HUDEP-2 (cell line): ENCODE data around the gene MAPK4.
A peak's percentile ranks its signal among the peaks of the same experiment; 100 is the strongest.

Experiments
- DNase-seq, 76 experiments: peaks; one replicate each; lab custom pipeline; 2025; ENCODE audit not compliant: unreplicated experiment in 76 of 76; lab: John Stamatoyannopoulos, UW

Gene MAPK4

GRCh38 chr18:50622320-50622719, 62.4 kb downstream of the MAPK4 start:
- no peak for DNase-seq

- no peak for DNase-seq
Measured at GRCh38 chr18:50622865-50623393, 63.0 kb downstream of the MAPK4 start.

DNA sequence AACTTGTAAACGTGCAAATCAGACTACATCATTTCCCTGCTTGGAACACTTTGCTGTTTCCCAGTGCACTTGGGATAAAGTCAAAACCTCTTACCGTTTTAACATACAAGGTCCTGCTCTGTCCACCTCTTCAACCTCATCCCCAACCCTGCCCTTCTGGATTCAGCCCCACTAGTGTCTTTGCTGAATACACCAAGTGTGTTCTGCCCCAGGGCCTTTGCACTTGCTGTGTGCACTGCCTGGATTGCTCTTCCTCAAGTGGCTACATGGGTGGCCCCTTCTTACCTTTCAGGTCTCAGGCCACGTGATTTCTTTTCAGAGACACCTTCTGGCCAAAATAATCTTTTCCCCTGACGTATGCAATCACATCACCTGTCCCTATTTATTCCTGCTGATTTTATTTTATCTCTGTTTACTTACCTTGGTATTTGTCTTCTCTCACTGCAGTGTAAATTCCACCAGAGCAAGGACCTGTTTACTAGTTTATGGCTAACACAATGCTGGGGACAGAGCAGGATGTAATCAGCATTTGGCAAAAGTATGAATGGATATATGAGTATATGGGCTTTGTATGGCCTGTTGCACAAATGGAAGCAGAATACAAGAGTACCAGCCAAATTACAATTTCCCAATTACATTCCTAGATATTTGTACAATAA, 63.9 kb downstream of the MAPK4 start:
- no peak for DNase-seq

- no peak for DNase-seq
Measured at GRCh38 chr18:50624981-50625380, 65.1 kb downstream of the MAPK4 start.

- DNase-seq, result no peak
Measured at GRCh38 chr18:50626317-50626716, 66.4 kb downstream of the MAPK4 start.

DNA sequence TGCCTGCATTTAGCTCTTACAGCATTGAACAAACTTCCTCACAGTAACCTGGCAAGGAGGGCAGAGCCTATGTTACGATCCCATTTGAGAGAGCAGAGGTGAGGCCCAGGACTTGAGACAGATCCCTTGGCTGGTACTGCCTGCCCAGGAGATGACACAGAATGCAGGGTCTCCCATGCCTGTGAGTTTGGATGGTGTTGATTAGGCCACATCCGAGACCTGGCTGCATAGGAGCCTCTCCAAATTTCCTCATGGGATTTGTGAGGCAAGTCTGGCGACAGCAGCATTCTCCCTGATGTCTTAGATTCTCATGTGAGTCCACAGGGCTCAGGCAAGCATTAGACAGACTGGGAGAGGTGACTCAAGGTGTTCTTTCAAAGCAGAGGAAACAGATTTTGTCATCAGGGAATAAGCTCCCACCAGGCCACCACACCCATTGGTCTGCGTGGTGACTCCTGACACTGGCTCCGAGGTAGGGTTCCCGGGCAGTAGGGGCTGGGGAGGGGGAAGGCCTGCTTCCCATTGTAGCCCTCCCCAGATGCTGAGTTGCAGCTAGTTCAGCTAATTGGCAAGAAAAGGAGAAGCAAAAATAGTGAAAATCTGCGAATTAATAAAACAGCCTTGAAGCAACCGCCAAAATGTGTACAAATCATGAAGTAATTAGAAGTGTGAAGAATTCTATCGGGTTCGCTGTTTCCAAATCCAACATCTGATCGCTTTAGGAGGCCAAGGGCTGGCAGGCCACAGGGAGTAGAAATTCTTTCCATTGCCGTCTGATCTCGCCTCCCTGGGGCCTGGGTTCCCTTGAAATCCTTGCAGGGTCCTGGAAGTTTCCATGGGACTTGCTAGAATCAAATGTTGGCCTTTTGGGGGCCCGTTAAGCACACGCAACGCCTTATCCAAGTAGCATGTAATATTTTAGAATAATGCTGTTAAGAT, 68.0 kb downstream of the MAPK4 start:
- no peak for DNase-seq

- no peak for DNase-seq
Measured at GRCh38 chr18:50628533-50628905, 68.6 kb downstream of the MAPK4 start.

GRCh38 chr18:50629148-50629631, 69.3 kb downstream of the MAPK4 start:
- no peak for DNase-seq

DNA sequence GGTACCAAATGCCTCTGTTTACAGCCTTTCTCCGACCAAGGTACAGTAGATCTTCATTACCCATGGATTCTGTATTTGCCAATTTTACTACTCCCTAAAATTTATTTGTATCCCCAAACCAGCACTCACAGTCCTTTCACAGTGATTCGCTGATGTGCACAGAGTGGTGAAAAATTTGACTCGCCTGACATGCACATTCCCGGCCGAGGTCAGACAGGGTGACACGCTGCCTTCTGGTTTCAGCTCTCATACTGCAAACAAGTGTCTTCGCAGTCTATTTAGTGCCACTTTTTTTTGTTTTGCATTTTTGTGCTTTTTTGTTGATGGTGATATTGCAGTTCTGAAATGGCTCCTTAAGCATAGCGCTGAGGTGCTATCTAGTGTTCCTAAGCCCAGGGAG, 71.0 kb downstream of the MAPK4 start:
- DNase-seq, result no peak

- DNase-seq, result no peak
Measured at GRCh38 chr18:50632895-50633515, 73.1 kb downstream of the MAPK4 start.

- DNase-seq, result no peak
Measured at GRCh38 chr18:50633992-50634391, 74.1 kb downstream of the MAPK4 start.

- DNase-seq, result no peak
Measured at GRCh38 chr18:50636366-50637057, 76.6 kb downstream of the MAPK4 start.

DNA sequence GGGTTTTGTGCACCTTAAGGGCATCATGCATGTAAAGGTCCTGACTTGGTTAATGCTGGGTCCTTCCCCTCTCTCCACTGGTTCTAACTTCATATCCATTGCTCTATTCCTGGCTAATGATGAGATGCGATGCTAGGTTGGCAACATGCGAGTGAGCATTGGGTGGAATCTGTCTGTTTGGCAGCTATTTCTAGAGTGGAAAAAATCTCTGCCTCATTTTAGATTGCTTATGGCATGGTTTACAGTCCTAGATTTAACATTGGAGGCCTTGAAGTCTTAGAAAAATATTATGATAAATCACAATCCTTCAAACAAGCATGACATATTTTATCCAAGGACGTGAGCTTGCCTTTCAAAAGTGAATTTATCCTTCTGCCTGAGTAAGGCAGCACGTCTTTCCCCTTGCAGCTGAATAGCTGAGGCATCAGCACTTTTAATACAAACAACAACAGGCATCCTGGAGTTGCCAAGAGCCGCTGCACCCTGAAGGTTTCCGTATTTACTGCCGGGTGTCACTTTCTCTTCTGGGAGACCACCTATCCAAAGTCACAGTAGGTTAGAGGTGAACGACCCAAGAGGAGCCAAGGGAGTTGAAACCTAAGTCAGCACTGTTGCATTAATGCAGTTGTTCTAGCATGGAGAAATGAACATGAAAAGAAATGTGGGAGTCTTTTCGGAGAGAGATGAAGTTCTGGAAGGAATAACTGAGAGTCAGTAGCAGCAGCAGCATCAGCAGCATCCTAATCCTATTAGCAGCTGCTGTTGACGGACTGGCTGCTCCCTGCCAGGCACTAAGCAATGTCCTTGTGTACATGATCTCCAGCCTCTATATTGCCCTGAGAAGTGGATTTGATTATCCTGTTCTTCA, 78.4 kb downstream of the MAPK4 start:
- DNase-seq, result no peak

GRCh38 chr18:50638884-50639420, 79.1 kb downstream of the MAPK4 start:
- no peak for DNase-seq

DNA sequence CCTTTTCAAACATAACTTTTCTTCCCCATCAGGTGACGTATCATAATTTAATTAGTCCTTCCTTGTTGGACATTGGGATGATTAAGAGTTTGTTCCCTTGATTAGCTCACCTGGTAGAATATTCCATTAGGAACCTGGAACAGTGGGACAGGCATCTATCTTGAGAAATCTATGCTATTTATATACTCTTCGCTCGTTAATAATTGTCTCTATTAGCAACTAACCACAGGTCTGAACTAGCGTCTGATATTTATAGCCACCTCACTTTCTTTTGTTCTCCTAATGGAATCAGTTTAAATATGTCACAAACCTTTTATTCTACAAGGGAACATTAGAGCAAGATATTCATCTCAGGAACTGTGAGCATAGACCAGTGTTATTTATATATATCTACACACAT, 79.8 kb downstream of the MAPK4 start:
- no peak for DNase-seq

DNA sequence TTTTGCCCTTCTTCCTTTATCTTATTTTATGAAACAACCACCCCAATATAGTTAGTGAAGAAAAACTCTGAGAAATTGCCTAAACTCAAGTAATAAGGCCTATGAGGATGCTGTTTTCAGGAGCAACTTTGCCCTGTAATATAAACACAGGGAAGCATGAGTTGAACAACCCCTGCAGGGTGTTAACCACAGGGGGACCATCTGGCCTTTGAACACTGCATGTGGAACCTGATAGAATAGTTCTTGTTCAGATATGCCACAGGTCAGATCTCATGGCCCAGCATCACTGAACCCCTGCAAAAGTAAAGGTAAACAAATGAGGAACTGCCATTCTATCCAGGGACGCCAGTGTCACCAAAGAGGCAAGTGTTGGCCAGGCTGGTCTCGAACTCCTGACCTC, 82.6 kb downstream of the MAPK4 start:
- DNase-seq, result no peak

GRCh38 chr18:50644146-50644545, 84.3 kb downstream of the MAPK4 start:
- no peak for DNase-seq

- DNase-seq, result peak in 7 of 76 experiments; percentile 1 to 22 (median 11)
Measured at GRCh38 chr18:50644807-50645206, 84.9 kb downstream of the MAPK4 start.

DNA sequence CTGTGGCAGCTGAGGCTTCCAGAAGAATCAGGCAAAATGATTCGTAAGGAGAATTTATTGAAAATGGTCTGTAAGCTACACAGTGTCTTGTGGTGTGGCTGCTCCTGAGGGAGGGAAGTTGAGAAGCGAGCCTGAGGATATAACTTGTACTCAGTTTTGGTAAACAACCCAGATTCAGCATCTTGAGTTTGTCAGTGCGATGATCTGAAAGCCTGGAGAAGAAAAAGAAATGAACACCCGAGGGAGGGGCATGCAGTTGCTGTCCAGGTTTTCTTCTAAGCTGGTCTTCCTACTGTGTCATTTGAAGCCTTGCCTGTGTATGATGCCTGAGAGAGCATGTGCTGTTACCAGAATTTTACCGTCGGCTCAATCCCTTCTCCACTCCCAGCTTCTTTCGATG, 87.3 kb downstream of the MAPK4 start:
- DNase-seq, result no peak
